H9 (cell line): ENCODE measurements around the gene FAM13A. TPM values are rescaled to one million over a fixed set of nuclear protein-coding genes. Genes with fewer than 3 reads are reported as not detected.

ENCODE experiments used
- DNase-seq: peaks from one replicate; pipeline ENCODE4 v3.0.0-alpha.2; 2017
- H2AFZ ChIP-seq: one replicate; pipeline ENCODE4 v1.6.1; 2013; ENCODE audit warnings: mild to moderate bottlenecking, low read length, control low read depth, moderate library complexity
- H2AK5ac ChIP-seq: 2 replicates; pipeline ENCODE4 v1.6.1; 2013; ENCODE audit warnings: low read length, control low read depth, mixed read lengths; ENCODE audit not compliant: insufficient read length
- H2BK120ac ChIP-seq: one replicate; pipeline ENCODE4 v1.6.1; 2013; ENCODE audit warnings: low read depth, mild to moderate bottlenecking, low read length, control low read depth, inconsistent platforms; ENCODE audit not compliant: poor library complexity, severe bottlenecking
- H2BK12ac ChIP-seq: 2 replicates; pipeline ENCODE4 v1.6.1; 2013; ENCODE audit warnings: low read length, control low read depth, mixed read lengths, low read depth; ENCODE audit not compliant: insufficient read length
- H2BK15ac ChIP-seq: 2 replicates; pipeline ENCODE4 v1.6.1; 2013; ENCODE audit warnings: low read depth, low read length, control low read depth
- H2BK20ac ChIP-seq: one replicate; pipeline ENCODE4 v1.6.1; 2013; ENCODE audit warnings: low read depth, mild to moderate bottlenecking, low read length, control low read depth, inconsistent platforms; ENCODE audit not compliant: poor library complexity, severe bottlenecking
- H2BK5ac ChIP-seq: 2 replicates; pipeline ENCODE4 v1.6.1; 2013; ENCODE audit warnings: low read length, control low read depth, mixed read lengths; ENCODE audit not compliant: insufficient read length
- H3K14ac ChIP-seq: 2 replicates; pipeline ENCODE4 v1.6.1; 2013; ENCODE audit warnings: low read length, control low read depth; ENCODE audit not compliant: insufficient read depth
- H3K18ac ChIP-seq: 2 replicates; pipeline ENCODE4 v1.6.1; 2013; ENCODE audit warnings: low read depth, mild to moderate bottlenecking, mixed read lengths, low read length, control low read depth; ENCODE audit not compliant: insufficient read length
- H3K23ac ChIP-seq: 2 replicates; pipeline ENCODE4 v1.6.1; 2013; ENCODE audit warnings: low read length, control low read depth, mixed read lengths, low read depth; ENCODE audit not compliant: insufficient read length
- H3K23me2 ChIP-seq: 2 replicates; pipeline ENCODE4 v1.6.1; 2013; ENCODE audit warnings: low read depth, mild to moderate bottlenecking, mixed read lengths, low read length, control low read depth; ENCODE audit not compliant: insufficient read length, poor library complexity, severe bottlenecking
- H3K27ac ChIP-seq: 2 replicates; pipeline ENCODE4 v1.5.1; 2013; ENCODE audit warnings: low read length, control low read depth, mixed read lengths, low read depth; ENCODE audit not compliant: insufficient read length
- H3K27me3 ChIP-seq: 2 replicates; pipeline ENCODE4 v1.6.1; 2013; ENCODE audit warnings: low read length, control low read depth, inconsistent platforms; ENCODE audit not compliant: insufficient read depth
- H3K4ac ChIP-seq: 2 replicates; pipeline ENCODE4 v1.6.1; 2013; ENCODE audit warnings: low read depth, mild to moderate bottlenecking, control low read depth, inconsistent platforms, low read length, moderate library complexity
- H3K4me1 ChIP-seq: 2 replicates; pipeline ENCODE4 v1.6.1; 2013; ENCODE audit warnings: low read length, control low read depth, inconsistent platforms; ENCODE audit not compliant: insufficient read depth
- H3K4me2 ChIP-seq: 2 replicates; pipeline ENCODE4 v1.6.1; 2013; ENCODE audit warnings: low read length, control low read depth, mixed read lengths; ENCODE audit not compliant: insufficient read length, insufficient read depth
- H3K56ac ChIP-seq: 2 replicates; pipeline ENCODE4 v1.6.1; 2013; ENCODE audit warnings: low read depth, mild to moderate bottlenecking, mixed read lengths, low read length, control low read depth; ENCODE audit not compliant: insufficient read length
- H3K79me1 ChIP-seq: 2 replicates; pipeline ENCODE4 v1.6.1; 2013; ENCODE audit warnings: low read depth, mild to moderate bottlenecking, moderate library complexity, low read length, control low read depth, inconsistent platforms; ENCODE audit not compliant: insufficient read depth, poor library complexity, severe bottlenecking
- H3K79me2 ChIP-seq: 2 replicates; pipeline ENCODE4 v1.6.1; 2013; ENCODE audit warnings: low read length, control low read depth, inconsistent platforms; ENCODE audit not compliant: insufficient read depth
- H3K9ac ChIP-seq: 2 replicates; pipeline ENCODE4 v1.6.1; 2013; ENCODE audit warnings: low read length, control low read depth, mixed read lengths; ENCODE audit not compliant: insufficient read length; ENCODE audit errors: extremely low read depth
- H3K9me3 ChIP-seq: one replicate; pipeline ENCODE4 v1.6.1; 2013; ENCODE audit warnings: low read depth, low read length, inconsistent platforms; ENCODE audit not compliant: control insufficient read depth
- H3T11ph ChIP-seq: one replicate; pipeline ENCODE4 v1.6.1; 2013; ENCODE audit warnings: mild to moderate bottlenecking, low read length, control low read depth, inconsistent platforms
- H4K20me1 ChIP-seq: one replicate; pipeline ENCODE4 v1.6.1; 2013; ENCODE audit not compliant: control insufficient read depth, insufficient read length, insufficient read depth
- H4K5ac ChIP-seq: 2 replicates; pipeline ENCODE4 v1.6.1; 2013; ENCODE audit warnings: low read depth, mild to moderate bottlenecking, mixed read lengths, low read length, control low read depth; ENCODE audit not compliant: insufficient read length
- H4K8ac ChIP-seq: replicated peaks from 2 replicates; pipeline ENCODE4 v1.6.1; 2013; ENCODE audit warnings: low read length, control low read depth, mixed read lengths, low read depth; ENCODE audit not compliant: insufficient read length
- H4K91ac ChIP-seq: 2 replicates; pipeline ENCODE4 v1.6.1; 2013; ENCODE audit warnings: low read depth, mild to moderate bottlenecking, moderate library complexity, mixed read lengths, low read length, control low read depth; ENCODE audit not compliant: insufficient read length
- H3K27ac Mint-ChIP-seq, 3 experiments: 2 replicates in 2 of 3; 3 replicates in 1 of 3; pipeline ENCODE4 v1.8.0; 2020 to 2021; ENCODE audit warnings: mixed read lengths in 3 of 3, mild to moderate bottlenecking in 1 of 3, moderate library complexity in 1 of 3
- H3K27me3 Mint-ChIP-seq: 2 replicates; pipeline ENCODE4 v1.8.0; 2021; ENCODE audit warnings: low read depth, mild to moderate bottlenecking, moderate library complexity, mixed read lengths
- H3K36me3 Mint-ChIP-seq, 3 experiments: 2 replicates in 2 of 3; 3 replicates in 1 of 3; pipeline ENCODE4 v1.8.0; 2020 to 2021; ENCODE audit warnings: low read depth in 3 of 3, mixed read lengths in 3 of 3; ENCODE audit not compliant: insufficient read depth in 1 of 3
- H3K4me1 Mint-ChIP-seq, 2 experiments: 2 replicates each; pipeline ENCODE4 v1.8.0; 2020; ENCODE audit warnings: mixed read lengths in 2 of 2
- H3K4me3 Mint-ChIP-seq, 2 experiments: 2 replicates in 1 of 2; 3 replicates in 1 of 2; pipeline ENCODE4 v1.8.0; 2020 to 2021; ENCODE audit warnings: mild to moderate bottlenecking in 2 of 2, mixed read lengths in 2 of 2, moderate library complexity in 1 of 2
- H3K9me3 Mint-ChIP-seq, 2 experiments: 2 replicates in 1 of 2; 3 replicates in 1 of 2; pipeline ENCODE4 v1.8.0; 2020; ENCODE audit warnings: mild to moderate bottlenecking in 2 of 2, mixed read lengths in 2 of 2, moderate library complexity in 1 of 2
- WGBS: extraction: QIAGEN DNeasy Blood & Tissue Kit; methylation state at CpG from one replicate; pipeline ENCODE4 v1.1.7; 2013; ENCODE audit warnings: missing lambda C conversion rate, low lambda C conversion rate, mixed read lengths; ENCODE audit not compliant: insufficient read length; ENCODE audit errors: extremely low coverage; 5-methylcytosine and 5-hydroxymethylcytosine counted together
- total RNA-seq: library from RNA; stranded (reverse); gene quantifications from 2 replicates; pipeline ENCODE4 v1.2.1, GENCODE V29; 2021
- TF ChIP-seq, protein P1 (sequence below): fragments of 200-600 bp; sonication (generic); conservative IDR thresholded peaks from 3 replicates; pipeline ENCODE4 v1.8.0; 2021; ENCODE audit warnings: antibody characterized with exemption, mild to moderate bottlenecking

FAM13A gene
- total RNA-seq, 1 experiment from 2014 or later, result 12.7 TPM

DNA sequence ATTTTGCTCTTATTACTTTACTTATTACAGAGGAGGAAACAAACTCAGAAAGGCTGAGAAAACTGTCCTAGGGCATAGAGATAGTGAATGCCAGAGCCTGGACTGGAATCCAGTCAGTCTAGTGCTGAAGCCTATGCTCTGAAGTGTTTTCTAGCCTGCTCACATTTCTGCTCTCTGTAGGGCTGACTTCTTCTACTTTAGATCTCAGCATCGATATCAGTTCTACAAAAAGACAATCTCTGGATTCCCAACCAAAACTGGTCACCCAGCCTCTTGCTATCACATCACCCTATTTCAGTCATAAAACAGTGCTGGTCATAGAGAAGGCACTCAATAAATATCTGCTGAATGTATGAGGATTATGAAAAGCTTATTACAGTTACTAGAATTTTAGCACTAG lies 87.2 kb downstream of the FAM13A start:
- Histone ChIP-seq H4K8ac (no peak overlapping the region), H2BK5ac (no peak overlapping the region), H4K20me1 (no peaks in the 10 kb centered on the region), H3K4ac (no peak overlapping the region), H3K14ac (no peak overlapping the region), H3K18ac (no peak overlapping the region), H3K4me2 (no peak overlapping the region), H3K27ac (no peak overlapping the region), H2BK15ac (no peak overlapping the region), H3K79me1 (no peaks in the 10 kb centered on the region), H3K4me1 (no peaks in the 10 kb centered on the region), H2BK20ac (no peak overlapping the region), H2BK120ac (no peak overlapping the region), H3T11ph (no peak overlapping the region), H3K23me2 (no peaks in the 10 kb centered on the region), H3K56ac (no peak overlapping the region), H2AFZ (no peak overlapping the region), H3K9ac (no peak overlapping the region), H3K79me2 (no peaks in the 10 kb centered on the region), H3K23ac (no peak overlapping the region), H2BK12ac (no peak overlapping the region), H4K91ac (no peak overlapping the region), H3K9me3 (no peaks in the 10 kb centered on the region), H2AK5ac (no peak overlapping the region), H4K5ac (no peak overlapping the region), H3K27me3 (no peaks in the 10 kb centered on the region)
- WGBS, result no CpG with 5 or more reads among the region's 1 CpG
- no peak overlapping the region for H3K4me3 Mint-ChIP-seq
- TF ChIP-seq, protein P1, sequence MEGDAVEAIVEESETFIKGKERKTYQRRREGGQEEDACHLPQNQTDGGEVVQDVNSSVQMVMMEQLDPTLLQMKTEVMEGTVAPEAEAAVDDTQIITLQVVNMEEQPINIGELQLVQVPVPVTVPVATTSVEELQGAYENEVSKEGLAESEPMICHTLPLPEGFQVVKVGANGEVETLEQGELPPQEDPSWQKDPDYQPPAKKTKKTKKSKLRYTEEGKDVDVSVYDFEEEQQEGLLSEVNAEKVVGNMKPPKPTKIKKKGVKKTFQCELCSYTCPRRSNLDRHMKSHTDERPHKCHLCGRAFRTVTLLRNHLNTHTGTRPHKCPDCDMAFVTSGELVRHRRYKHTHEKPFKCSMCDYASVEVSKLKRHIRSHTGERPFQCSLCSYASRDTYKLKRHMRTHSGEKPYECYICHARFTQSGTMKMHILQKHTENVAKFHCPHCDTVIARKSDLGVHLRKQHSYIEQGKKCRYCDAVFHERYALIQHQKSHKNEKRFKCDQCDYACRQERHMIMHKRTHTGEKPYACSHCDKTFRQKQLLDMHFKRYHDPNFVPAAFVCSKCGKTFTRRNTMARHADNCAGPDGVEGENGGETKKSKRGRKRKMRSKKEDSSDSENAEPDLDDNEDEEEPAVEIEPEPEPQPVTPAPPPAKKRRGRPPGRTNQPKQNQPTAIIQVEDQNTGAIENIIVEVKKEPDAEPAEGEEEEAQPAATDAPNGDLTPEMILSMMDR, result no peak
- DNase-seq, result no peak
- no peak overlapping the region for H3K27ac Mint-ChIP-seq
- no peaks in the 10 kb centered on the region; a peak in 1 of 4 replicates for H3K4me1 Mint-ChIP-seq
- no peaks in the 10 kb centered on the region; a peak in 1 of 7 replicates for H3K36me3 Mint-ChIP-seq
- H3K27me3 Mint-ChIP-seq, result no peaks in the 10 kb centered on the region
- no peaks in the 10 kb centered on the region for H3K9me3 Mint-ChIP-seq
